Karpas-422 (cell line): Measurements from ENCODE around the gene POTEE. TPM values are rescaled to one million over a fixed set of nuclear protein-coding genes. Genes with fewer than 3 reads are reported as not detected.
A peak's percentile ranks its signal among the peaks of the same experiment; 100 is the strongest.
"Not testable (repeated sequence)": the region's sequence is repeated elsewhere in the genome, so short reads cannot be mapped to it uniquely, and the experiment has no call there.

Experiments used
- DNase-seq: peaks from one replicate; pipeline ENCODE4 v3.0.0-alpha.2; 2015
- H2AFZ ChIP-seq: fragments of 200-600 bp; sonication (generic); 2 replicates; pipeline ENCODE4 v1.6.1; 2014; ENCODE audit warnings: antibody characterized with exemption, low read length, mixed read lengths
- H3K27ac ChIP-seq: fragments of 200-600 bp; sonication (generic); 2 replicates; pipeline ENCODE4 v1.5.1; 2014; ENCODE audit warnings: mild to moderate bottlenecking, low read length, moderate library complexity
- H3K27me3 ChIP-seq: fragments of 200-600 bp; sonication (generic); 2 replicates; pipeline ENCODE4 v1.6.1; 2014; ENCODE audit warnings: low read length, mixed read lengths
- H3K36me3 ChIP-seq: fragments of 200-600 bp; sonication (generic); 2 replicates; pipeline ENCODE4 v1.6.1; 2014; ENCODE audit warnings: low read length, mixed read lengths; ENCODE audit not compliant: insufficient read depth
- H3K4me1 ChIP-seq: fragments of 200-600 bp; sonication (generic); 2 replicates; pipeline ENCODE4 v1.6.1; 2014; ENCODE audit warnings: mild to moderate bottlenecking, low read length, mixed read lengths
- H3K4me2 ChIP-seq: fragments of 200-600 bp; sonication (generic); 2 replicates; pipeline ENCODE4 v1.6.1; 2014; ENCODE audit warnings: low read length, low read depth, mild to moderate bottlenecking; ENCODE audit not compliant: poor library complexity, severe bottlenecking
- H3K4me3 ChIP-seq: fragments of 200-600 bp; sonication (generic); 2 replicates; pipeline ENCODE4 v1.5.1; 2014; ENCODE audit warnings: mild to moderate bottlenecking, antibody characterized with exemption, low read length, mixed read lengths
- H3K79me2 ChIP-seq: fragments of 200-600 bp; sonication (generic); 2 replicates; pipeline ENCODE4 v1.6.1; 2014; ENCODE audit warnings: mild to moderate bottlenecking, low read length, mixed read lengths
- H3K9ac ChIP-seq: fragments of 200-600 bp; sonication (generic); 2 replicates; pipeline ENCODE4 v1.6.0; 2014; ENCODE audit warnings: low read length
- H3K9me2 ChIP-seq: fragments of 200-600 bp; sonication (generic), shearing (Covaris generic); replicated peaks from 2 replicates; pipeline ENCODE4 v1.6.0; 2014; ENCODE audit warnings: mild to moderate bottlenecking, low read length, moderate library complexity; ENCODE audit not compliant: insufficient read depth
- H3K9me3 ChIP-seq: fragments of 300-700, 200-600 bp; sonication (generic); 2 replicates; pipeline ENCODE4 v1.6.1; 2014; ENCODE audit warnings: low read length, mixed read lengths
- H4K20me1 ChIP-seq: fragments of 200-600 bp; sonication (generic); 2 replicates; pipeline ENCODE4 v1.6.1; 2014; ENCODE audit warnings: mild to moderate bottlenecking, antibody characterized with exemption, low read length, low read depth; ENCODE audit not compliant: insufficient read depth
- small RNA-seq: library from RNA; depleted of rRNA; stranded (forward); fragments of <200 nt; gene quantifications from one replicate; pipeline ENCODE3, GENCODE V24; 2014
- total RNA-seq: library from RNA; depleted of rRNA; stranded (reverse); fragments of >200 nt; shearing (Covaris generic); gene quantifications from 2 replicates; pipeline ENCODE4 v1.2.3, GENCODE V29; 2014; ENCODE audit warnings: low replicate concordance; rRNA removed

Gene POTEE
- total RNA-seq, 1 experiment from 2014 or later = 1.5 TPM

- no peaks in the 10 kb centered on the region; the same call in 1 of the 2 replicates for H3K4me1 ChIP-seq
- H3K4me3 ChIP-seq = no peak overlapping the region
- H3K27ac ChIP-seq = no peak overlapping the region
- H3K36me3 ChIP-seq = no peaks in the 10 kb centered on the region
- no peak overlapping the region for H3K9ac ChIP-seq
- H3K9me2 ChIP-seq = no peaks in the 10 kb centered on the region
- no peak overlapping the region for H2AFZ ChIP-seq
- H3K4me2 ChIP-seq = no peak overlapping the region
- H3K79me2 ChIP-seq = no peaks in the 10 kb centered on the region
- no peaks in the 10 kb centered on the region for H3K9me3 ChIP-seq
- DNase-seq = no peak
- H3K27me3 ChIP-seq = no peaks in the 10 kb centered on the region
- no peaks in the 10 kb centered on the region for H4K20me1 ChIP-seq
Observed at GRCh38 chr2:131201098-131201497, 8.2 kb upstream of the POTEE start.

- not testable (repeated sequence) for DNase-seq, H3K9ac ChIP-seq, H3K4me3 ChIP-seq, H2AFZ ChIP-seq, H3K9me3 ChIP-seq, H3K9me2 ChIP-seq, H3K27ac ChIP-seq, H3K4me1 ChIP-seq, H4K20me1 ChIP-seq, H3K36me3 ChIP-seq, H3K27me3 ChIP-seq, H3K4me2 ChIP-seq, H3K79me2 ChIP-seq
Observed at GRCh38 chr2:131207839-131208238, 1.5 kb upstream of the POTEE start.

DNA sequence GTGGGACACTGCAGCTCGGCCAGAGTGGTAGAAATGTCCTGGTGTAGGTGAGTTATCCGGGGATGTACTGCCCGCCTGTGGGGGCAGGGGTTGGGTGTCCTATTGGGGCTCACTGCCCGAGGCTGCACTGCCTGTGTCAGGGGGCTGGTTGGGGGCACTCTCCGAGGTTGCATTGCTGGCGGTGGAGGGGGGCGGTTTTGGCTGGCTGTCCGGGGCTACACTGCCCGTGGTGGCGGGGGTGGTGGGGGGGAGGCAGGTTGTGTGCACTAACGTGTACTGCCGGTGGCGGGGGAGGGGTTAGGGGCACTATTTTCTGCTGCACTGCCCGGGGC, 403 bp downstream of the POTEE start:
- not testable (repeated sequence) for H3K36me3 ChIP-seq, H3K27ac ChIP-seq, H3K4me3 ChIP-seq, DNase-seq, H3K4me1 ChIP-seq, H3K9ac ChIP-seq, H3K9me3 ChIP-seq, H4K20me1 ChIP-seq, H3K27me3 ChIP-seq, H3K9me2 ChIP-seq, H3K4me2 ChIP-seq, H3K79me2 ChIP-seq, H2AFZ ChIP-seq

DNA sequence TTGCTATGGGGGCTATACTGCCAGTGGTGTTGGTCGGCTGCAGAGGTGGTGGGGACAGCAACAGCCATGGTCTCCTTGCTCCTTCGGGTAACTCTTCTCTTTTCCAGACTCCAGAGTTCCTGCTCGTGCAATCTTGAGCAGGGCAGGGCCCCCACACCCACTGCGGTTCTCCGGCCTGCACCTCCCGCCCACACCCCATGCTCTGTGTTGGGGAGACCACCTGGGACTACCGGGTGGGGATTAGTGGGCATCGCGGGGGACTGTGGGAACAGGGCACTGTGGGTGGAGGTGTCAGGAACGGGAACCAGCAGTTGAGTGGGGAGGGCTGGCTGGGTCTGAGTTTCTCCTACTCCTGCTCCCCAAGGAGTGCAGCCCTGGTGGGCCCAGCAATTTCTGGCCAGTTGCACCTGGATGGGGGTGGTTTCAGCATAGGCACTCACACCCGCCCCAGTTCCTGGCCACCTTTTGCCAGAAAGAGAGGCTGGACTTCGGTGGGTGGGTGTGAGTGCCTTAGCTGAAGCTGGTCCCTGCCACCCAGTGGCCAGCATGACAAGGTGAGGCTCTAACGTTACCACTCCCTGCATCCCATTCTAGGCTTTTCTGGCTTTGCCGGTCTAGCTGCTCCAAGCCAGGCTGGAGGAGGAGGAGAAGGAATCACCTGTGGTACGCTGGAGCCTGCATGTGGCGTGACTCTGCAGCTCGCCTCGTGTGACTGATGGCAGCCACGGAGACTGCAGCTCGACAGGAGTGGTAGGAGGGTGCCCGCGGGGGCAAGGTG, 1.3 kb downstream of the POTEE start:
- H3K27ac ChIP-seq, H3K27me3 ChIP-seq, H3K9me3 ChIP-seq, H3K36me3 ChIP-seq, H3K9ac ChIP-seq, DNase-seq, H3K79me2 ChIP-seq, H3K4me3 ChIP-seq, H3K9me2 ChIP-seq, H3K4me2 ChIP-seq, H4K20me1 ChIP-seq, H2AFZ ChIP-seq, H3K4me1 ChIP-seq: not testable (repeated sequence)

GRCh38 chr2:131217238-131217986, 8.1 kb downstream of the POTEE start:
- H3K9ac ChIP-seq, H3K27ac ChIP-seq, H3K4me2 ChIP-seq, DNase-seq, H3K36me3 ChIP-seq, H3K79me2 ChIP-seq, H4K20me1 ChIP-seq, H3K4me3 ChIP-seq, H2AFZ ChIP-seq, H3K9me3 ChIP-seq, H3K4me1 ChIP-seq, H3K9me2 ChIP-seq, H3K27me3 ChIP-seq: not testable (repeated sequence)

GRCh38 chr2:131235543-131236449, 26.5 kb downstream of the POTEE start:
- Histone ChIP-seq H3K27ac (peak overlapping the region; percentile 96), H3K4me3 (peak overlapping the region; percentile 41; the same call in 1 of the 2 replicates), H3K9ac (peak overlapping the region; percentile 64), H3K4me1 (peaks cover 19% of the 10 kb centered on the region), H3K4me2 (peak overlapping the region; percentile 74)
- peak; percentile 96 for DNase-seq
- H3K27me3 ChIP-seq, H3K79me2 ChIP-seq, H3K9me2 ChIP-seq, H3K9me3 ChIP-seq, H3K36me3 ChIP-seq, H4K20me1 ChIP-seq, H2AFZ ChIP-seq: not testable (repeated sequence)

Small RNA genes lying within 50 kb of the gene (small RNA-seq; reads per million reads assigned to genes)
- gene AC009477.1 = not detected
- gene RNU6-127P = not detected

Other genes starting within 250 kb of the POTEE start
- 43.2 and 62.7 TPM in 2 replicates for gene FAM168B, start 116.1 kb upstream of the POTEE start, total RNA-seq
- 55.0 and 74.4 TPM in 2 replicates for gene PLEKHB2, start 104.2 kb upstream of the POTEE start, total RNA-seq
- not detected in 2 replicates for gene RAB6D, start 154.6 kb downstream of the POTEE start, total RNA-seq